Loucy (cell line): ENCODE data around the gene PADI1.

Experiments
- EZH2phosphoT487 ChIP-seq: fragments of 200-600 bp; IDR thresholded peaks from 2 replicates; pipeline ENCODE4 v1.6.1; 2018; ENCODE audit warnings: antibody characterized with exemption, mild to moderate bottlenecking, moderate library complexity, borderline replicate concordance
- TF ChIP-seq, protein P1 (sequence below): fragments of 200-600 bp; sonication (generic); conservative IDR thresholded peaks from 2 replicates; pipeline ENCODE4 v1.5.1; 2014; ENCODE audit warnings: mild to moderate bottlenecking, antibody characterized with exemption, low read length

DNA sequence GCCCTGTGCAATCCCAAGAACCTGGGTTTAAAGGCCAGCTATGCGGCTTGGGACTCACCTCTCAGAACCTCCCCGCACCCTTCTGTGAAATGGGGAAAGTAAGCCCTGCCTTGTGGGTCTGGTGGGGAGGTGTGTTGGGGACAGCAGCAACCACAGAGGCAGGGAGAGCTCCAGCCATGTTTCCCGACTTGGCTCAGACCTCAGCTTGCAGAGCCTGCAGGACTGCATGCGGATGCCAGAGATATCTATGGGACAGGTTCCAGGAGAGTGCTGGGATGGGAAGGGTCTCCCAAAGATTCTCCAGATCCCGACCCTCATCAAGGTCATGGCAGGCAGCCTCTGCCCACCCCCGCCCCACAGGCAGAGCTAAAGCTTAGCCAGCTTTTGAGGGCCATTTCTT lies 20.2 kb downstream of the PADI1 start:
- no peak for TF ChIP-seq EZH2phosphoT487
- TF ChIP-seq, protein P1, sequence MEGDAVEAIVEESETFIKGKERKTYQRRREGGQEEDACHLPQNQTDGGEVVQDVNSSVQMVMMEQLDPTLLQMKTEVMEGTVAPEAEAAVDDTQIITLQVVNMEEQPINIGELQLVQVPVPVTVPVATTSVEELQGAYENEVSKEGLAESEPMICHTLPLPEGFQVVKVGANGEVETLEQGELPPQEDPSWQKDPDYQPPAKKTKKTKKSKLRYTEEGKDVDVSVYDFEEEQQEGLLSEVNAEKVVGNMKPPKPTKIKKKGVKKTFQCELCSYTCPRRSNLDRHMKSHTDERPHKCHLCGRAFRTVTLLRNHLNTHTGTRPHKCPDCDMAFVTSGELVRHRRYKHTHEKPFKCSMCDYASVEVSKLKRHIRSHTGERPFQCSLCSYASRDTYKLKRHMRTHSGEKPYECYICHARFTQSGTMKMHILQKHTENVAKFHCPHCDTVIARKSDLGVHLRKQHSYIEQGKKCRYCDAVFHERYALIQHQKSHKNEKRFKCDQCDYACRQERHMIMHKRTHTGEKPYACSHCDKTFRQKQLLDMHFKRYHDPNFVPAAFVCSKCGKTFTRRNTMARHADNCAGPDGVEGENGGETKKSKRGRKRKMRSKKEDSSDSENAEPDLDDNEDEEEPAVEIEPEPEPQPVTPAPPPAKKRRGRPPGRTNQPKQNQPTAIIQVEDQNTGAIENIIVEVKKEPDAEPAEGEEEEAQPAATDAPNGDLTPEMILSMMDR: no peak
